Measurements from ENCODE around the gene KRT17.

KRT17 gene

DNA sequence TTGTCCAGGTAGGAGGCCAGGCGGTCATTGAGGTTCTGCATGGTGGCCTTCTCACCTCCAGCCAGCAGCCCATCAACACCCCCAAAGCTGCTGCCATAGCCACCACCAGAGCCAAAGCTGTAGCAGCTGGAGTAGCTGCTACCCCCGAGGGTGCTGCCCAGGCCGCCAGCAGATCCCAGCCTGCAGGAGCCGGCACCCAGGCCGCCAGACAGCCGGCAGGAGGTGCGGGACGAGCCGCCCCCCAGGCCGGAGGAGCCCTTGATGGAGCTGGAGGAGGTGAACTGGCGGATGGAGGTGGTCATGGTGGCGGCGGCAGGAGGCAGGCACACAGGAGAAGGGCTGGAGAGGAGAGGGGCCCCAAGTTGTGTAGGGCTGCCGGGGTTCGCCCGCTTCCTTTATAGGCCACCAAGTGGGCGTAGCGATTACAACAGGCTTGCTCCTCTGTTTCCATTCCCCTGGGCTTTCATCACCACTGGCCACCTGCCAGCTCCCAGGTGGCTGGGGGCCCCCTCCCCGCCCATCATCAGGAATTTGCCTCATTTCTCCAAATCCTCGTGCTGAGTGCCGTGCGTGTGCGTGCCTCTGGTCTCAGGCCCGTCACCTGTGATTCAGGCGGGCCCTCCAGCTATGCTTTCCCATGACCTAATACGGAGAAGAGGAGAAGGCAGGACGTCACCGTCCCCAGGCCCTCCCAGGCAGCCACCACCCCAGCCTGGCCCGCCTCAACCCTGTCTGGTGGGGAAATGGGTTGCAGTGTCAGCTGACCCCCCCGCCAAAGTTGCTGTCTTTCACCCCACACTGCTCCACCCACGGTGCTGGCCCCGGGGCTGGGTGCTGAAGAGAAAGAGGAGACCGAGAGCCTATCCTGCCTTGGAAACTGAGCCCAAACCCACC, at the start of gene KRT17:
Gene KRT17 (minus strand): TSS at position 368 of the 894 bp plus-strand sequence. CDS start 66 bp downstream, at position 302.
- no peak for DNase-seq

DNA sequence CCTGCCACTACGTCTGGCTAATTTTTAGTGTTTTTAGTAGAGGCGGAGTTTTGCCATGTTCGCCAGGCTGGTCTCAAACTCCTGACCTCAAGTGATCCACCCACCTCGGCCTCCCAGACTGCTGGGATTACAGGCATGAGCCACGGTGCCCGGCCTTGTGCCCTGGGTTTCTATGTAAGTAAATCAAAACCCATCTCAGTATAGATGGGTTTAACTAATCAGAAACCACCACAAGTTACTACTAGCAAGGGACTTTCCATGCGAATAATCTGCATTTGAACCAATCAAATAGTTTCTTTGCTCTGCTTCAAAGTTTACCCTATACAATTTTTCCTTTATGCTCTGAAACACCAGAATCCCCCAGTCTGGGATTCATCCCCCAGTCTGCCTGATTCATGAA, 47.8 kb upstream of the KRT17 start:
- no peak for DNase-seq

DNA sequence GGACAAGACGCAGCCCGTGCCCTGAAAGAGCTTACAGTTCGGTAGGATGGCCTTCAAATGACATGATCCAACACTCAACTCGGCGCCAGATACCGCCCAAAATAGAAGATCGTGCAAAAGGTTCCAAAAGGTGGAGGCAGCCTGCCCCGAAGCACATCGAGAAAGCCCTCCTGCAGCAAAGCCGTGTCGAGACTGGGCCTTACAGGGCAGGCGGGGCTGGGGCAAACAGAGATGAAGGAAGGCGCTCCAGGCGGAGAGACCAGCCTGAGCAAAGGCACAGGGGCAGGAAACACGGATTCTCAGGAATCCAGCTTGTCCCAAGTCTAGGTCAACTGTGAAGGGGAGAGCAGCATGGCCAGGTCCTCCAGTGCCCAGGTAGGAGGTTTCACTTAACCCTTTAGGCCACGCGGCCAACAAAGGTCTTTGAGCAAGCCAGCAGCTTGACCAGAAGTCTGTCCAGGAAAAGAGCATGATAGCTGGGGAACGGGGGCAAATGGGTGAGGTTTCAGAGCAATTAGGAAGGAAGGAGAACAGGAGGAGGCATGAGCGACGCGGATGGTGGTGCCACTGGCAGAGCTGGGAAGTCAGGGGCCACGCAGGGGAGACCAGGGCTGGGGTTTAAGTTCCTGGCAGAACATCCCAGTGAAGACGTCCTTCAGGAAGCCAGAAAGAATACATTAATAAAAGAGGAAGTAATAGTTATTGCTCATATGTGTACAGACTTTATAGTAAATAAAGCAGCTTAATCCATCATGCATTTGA, 43.1 kb upstream of the KRT17 start:
- peak; percentile 52 to 61 for DNase-seq

DNA sequence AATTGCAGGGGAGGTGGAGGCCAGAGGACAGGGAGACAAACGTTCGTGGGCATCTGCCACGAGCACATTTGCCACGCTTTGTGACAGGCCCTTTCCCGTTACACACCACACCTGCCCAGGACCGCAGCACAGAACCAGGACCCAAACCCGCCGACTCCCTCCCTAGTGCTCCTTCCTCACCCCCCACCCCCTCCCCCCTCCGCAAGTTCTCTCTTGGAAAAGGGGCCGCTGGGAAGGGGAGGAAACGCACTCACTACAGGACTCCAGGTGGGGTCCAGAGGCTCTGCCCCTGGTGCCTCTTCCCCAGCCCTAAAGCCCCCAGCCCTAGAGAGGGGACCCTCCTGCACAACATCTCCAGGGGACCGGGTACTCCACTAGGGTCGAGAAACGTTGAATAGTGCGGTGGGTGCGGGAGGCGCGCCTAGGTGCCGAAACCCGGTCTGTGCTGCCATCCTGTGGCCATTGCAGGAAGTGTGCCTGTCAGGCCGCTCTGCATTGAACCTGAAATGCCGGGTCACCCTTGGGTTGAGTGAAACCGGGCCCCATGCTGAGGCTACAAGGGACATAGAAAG, 42.4 kb upstream of the KRT17 start:
- DNase-seq, result peak; percentile 66 to 82

DNA sequence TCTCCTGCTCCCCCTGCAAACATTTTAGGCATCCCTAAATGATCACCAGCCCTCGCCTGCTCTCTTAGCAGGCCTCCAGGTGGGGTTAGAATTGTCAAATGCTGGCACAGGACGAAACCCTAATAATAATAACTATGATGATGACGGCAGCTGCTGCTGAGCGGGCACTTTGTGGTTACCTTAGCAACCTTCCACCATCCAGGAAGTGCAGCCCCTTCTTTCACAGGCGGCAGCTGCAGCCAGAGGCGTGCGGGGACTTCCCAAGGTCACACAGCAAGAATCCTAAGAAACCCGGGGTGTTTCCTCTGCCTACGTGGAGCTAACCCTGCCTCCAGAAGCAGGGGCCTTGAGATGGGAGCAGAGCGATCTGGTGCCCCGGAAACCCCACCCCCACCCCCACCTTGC, 41.9 kb upstream of the KRT17 start:
- DNase-seq, result peak; percentile 46 to 48

DNA sequence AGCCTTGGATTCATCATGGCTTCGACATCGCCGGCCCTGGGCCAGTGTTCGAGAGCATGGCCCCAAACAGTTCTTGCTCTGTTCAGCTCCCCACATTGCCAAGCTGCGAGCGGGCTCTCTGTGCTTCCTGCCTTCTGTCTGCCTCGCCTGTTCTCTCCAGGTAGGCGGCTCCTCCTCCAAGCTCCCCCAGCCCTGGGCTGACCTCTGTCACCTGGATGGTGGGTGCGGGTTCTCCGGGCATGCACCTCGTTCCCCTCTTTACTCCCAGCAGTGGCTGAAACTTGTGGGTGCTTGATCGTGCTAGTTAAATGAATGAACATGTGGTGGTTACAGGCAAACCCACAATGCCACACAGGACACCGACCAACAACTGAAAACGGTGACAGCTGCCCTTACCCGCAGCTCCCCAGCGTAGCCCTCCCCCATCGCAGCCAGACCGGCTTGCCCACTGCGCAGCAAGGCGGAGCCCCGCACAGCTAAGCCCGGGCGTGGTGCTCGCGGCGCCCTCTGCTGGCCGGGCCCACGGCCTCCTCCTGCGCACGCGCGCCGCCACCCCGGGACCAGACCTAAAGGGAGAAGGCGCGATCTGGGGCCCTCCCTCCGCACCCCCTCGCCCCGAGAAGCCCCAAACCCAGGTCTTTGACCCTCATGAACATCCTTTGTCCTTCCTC, 41.3 kb upstream of the KRT17 start:
- DNase-seq, result peak; percentile 70 to 82

DNA sequence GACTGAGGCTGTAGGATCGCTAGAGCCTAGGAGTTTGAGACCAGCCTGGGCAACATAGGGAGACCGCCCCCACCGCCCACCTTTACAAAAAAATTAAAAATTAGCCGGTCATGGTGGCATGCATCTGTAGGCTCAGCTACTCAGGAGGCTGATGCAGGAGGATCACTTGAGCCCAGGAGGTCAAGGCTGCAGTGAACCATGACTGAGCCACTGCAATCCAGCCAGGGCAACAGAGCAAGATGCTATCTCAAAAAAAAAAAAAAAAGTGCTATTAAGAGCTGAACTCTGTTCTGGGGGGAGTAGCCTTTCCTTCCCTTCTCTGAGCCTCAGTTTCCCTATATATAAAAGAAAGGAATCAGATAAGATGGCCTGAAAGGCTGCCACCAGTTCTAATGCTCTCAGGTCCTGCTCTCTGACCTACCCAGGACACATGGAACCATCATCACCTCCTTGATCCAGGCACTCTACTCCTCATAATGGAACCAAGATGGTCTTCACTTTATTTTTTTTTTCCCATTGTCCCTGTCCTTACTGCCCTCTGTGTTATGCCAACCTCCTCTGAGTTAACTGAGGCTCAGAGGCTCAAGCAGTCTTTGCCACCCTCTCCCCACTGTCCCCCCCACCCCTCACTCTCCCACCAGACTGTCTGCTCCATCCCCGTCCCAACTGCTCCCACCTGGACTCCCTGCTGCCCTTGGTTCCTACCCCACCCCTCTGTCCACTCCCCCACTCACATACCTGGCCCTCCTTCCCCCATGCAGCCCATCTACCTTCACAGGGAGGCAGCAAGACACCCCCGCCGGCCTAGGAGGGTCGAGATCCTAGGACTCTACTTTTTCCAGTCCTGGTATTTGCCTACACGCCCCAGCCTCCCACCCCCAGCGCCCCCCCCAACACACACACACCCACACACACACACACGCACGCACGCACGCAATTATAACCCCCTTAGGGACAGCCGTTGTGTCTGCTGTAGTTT, 40.5 kb upstream of the KRT17 start:
- no peak for DNase-seq

DNA sequence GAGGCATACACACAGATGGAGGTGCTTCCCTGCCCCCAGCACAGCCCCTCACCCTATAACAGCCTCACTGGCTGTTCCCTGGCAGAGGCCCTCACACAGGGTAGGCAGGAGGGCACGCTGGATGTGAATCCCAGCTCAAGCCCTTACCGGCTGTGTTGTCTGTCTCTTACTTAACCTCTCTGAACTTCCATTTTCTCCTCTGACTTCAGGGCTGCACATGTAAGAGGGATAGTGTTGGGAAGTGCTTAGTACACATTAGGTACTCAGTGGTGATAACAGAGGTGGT, 39.7 kb upstream of the KRT17 start:
- DNase-seq, result no peak

DNA sequence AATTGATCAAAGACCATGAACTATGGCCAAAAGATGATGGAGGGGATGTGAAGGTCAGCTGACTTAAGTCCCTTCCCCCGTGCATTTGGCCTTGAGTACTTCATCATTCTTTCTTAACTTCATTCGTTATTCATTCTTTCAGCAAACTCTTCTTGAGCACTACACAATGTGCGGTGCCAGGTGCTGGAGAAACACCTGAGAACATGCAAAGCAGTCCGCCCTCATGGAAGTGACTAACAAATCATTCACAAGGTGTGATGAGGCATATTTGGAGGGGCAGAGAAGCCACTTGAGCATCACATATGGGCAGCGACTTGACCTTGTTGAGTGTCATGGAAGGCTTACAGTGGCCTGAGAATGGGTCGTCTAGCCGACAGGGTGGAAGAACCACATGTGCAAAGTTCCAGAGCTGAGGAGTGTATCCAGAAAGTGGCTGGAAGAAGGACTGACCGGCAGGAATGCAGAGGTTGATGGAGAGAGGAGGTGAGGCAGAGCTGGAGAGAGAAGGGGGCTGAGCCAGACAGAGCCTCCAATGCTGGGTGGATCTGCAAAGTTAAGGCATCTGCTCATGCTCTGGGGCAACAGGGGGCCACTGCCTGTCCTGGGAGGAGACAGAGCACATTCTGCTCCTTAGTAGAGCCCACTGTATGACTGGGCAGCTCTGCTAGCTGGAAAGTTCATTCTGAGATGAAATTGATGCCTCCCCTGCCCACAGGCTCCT, 39.2 kb upstream of the KRT17 start:
- DNase-seq, result no peak

DNA sequence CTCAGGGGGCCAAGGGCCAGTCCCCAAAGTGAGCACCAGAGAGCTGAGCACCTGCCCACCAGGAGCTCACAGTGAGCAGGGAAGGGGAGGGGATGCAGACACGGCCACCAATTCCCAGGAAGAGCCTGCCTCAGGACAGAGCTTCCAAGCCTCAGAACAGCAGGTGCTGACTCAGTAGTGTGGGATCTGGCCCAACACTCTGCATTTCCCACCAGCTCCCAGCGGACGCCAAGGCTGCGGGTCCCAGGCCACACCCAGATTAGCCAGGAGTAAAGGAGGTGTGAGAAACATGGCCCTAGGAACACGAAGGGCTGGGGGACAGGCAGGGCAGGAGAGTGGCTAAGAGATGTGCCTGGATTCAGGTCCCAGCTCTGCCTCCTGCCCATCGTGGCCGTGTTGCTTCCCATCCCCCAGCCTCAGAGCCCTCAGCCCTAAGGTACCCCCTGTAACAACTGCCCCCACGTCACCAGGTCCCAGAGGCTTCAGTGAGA, 35.9 kb upstream of the KRT17 start:
- DNase-seq, result no peak

DNA sequence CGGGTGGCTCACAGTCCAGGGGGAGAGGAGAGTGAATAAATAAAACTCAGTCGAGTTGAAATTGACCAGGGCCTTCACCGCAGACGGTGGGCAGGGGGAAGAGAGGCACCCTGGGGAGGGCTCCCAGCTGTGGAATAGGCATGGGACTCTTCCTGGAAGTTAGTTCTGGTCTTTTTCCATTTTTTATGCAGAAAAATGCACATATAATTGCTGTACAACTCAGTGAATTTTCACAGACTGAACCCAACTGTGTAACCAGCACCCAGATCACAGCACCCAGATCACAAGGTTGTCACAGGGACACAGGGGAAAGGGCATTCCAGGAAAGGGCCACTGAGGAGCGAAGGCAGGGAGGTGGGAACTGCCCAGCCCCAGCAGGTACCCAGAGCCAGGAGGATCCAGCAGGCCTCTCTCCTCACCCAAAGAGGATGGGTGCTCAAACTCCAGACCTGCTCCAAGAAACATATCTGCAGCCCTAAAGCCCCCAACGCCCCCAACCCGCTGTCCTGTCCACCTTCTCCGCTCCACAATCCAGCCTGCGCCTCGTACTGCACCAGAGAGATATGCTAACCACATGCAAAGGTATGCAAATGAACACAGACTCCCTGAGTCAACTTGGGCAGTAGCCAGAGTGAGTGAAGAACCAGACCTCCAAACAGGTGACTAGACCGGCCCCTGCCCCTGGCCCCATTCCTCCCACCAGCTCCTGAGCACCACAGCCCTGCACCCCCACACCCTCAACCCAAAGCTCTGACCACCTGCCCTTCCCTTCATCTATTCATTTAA, 35.2 kb upstream of the KRT17 start:
- DNase-seq, result no peak

DNA sequence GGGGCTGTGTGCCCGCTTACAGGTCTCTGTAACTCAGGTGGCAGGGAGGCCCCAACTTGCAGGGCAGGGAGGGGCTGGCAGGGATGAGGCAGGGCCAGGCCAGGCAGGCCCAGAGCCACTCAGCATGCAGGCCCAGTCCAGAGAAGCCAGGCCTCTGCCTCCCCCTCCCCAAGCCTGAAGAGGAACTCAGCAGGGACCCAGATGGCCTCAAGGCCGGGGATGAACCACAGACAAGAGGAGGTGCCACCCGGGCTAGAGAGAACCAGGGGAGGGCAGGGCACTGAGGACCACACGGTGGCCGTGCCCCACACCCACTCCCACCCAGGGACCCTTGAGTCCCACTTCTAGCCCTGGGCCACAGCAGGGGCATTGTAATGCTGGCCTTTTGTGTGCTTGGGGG, 34.5 kb upstream of the KRT17 start:
- no peak for DNase-seq

DNA sequence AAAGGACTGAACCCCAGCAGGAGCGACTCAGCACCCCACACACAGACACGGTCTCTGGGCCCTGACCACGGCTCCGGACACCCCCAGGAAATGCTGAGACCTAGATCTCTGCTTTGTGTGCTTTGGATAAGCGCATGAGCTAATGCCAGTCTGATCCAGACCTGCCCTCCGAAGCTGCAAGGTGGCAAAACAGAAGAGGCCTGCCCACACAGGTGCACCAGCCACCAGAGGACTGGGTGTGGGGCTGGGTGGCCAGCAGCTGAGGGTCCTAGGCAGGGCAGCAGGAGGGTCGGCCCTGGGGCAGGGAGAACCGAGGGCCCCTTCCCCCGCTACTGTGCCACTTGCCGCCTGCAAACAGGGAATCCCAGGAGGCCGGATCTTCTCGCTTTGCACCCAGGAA, 33.6 kb upstream of the KRT17 start:
- DNase-seq, result no peak

DNA sequence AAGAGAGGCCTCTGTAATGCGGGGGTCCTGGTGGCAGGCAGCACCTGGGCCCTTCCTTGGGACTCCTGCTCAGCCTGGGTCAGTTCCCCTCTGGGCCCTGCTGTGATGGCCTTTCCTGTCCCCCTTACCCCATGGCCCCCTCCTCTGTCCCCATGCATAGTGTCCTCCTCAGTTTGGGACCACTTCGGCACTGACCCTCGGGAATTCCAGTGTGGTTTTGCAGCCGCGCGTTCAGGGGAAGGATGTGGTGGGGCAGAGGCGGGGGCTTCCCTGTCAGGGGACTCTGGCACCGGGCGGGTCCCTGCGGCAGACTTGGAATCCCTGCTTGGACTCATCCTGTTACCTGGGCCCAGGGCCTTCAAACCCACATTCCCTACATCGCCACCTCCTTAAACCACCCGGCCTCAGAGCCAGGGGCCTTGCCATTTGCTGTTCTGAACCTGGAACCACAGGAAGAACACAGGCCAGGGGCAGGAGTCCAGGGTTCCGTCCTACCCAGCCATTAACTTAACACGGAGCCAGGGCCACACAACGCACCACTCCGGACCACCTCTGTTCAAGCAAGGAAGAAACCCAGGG, 32.9 kb upstream of the KRT17 start:
- no peak for DNase-seq

DNA sequence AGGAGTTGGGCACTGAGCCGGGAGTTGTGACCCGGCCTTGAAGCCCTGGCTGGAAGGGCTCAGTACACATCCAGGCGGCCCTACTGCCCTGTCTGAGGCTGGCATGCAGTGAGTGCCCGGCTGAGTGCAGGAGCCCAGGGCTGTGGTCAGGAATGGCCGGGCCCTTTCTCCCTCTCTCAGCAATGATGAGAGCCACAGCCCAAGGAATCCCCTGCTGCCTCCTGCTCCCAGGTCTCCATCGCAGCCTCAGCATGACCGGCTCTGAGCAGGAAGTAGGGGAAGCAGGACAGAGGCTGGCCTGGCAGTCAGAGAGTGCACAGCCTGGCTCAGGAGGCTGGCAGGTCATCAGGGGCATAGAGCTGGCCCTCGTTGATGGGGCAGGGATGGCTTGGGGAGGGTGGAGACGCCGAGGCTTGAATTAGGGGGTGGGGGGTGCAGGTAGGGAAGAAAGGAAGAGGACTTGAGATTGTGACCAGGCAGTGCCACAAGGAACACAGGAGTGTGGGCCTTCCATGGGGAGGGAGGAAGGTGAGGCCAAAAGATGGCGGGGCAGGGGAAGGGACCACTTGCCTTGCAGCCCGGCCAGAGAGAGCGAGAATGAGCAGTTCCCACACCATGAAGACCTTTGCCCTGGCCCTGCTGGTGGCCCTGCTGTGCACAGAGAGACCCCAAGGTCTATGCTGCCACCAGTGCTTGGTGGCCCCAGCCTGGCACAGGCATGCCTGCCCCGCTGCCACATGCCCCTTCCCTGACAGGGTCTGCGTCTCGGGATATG, 32.1 kb upstream of the KRT17 start:
- no peak for DNase-seq

DNA sequence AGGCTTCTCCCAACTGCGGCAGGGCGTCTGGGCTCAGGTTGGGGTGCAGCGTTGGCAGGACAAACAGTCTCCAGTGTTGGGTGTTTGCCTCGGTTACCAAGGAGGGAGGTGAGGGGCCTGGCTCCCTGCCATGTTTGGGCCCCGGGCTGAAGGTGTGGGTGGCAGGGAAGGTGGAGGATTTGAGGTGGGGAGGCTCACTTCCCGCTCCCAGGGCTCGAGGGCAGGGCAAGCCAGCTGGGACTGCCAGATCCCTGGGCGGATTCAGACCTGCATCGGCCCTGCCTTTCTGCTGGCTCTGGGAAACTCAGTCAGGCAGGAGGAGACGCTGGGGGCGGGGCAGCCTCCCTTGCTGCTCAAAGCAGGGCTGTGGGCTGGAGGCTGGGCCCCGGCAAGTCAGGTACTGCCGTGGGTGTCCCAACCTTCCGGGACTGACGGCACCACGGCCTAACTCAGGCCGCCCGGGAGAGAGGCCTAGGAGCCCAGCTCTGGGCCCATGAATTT, 31.3 kb upstream of the KRT17 start:
- DNase-seq, result no peak

DNA sequence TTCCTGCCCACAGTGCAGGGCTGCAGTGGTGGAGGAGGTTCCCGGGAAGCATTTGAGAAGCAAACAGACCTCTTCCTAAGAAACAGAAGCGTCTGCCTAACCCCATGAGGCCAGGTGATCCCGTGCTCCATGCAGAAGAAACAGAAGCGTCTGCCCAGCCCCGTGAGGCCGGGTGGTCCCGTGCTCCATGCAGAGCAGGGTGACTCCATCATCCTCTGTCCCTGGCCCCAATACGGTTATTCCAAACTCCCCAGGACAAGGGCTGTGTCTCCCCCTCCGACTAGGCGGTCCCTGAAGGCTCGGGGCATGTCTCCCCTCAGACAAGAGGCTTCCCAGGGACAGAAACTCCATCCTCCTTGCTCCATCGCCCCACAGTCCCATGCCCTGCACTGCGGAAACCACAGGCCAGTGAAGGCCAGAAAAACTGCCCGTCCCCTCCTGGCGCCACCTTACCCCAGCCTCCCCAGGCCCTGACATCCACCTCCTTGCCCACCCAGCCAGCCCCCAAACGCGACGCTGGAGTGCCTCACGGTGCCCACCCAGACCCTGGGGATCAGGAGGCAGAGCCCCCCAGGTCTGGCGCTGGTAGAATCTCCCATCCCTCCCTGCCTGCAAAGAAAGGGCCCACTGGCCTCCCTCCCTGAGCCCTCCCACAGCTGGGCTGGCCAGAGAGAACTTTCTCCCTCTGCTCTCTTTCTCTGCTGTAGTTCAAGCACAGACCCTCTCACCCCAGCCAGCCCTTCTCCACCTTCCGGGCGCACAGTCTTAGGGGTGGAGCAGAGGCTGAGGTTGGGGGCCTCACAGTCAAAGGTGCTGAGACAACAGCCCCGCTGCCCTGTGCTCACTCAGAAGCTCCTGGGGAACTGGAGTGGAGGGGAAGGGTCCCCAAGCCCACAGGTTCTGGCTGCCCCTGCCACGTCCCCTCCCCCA, 30.6 kb upstream of the KRT17 start:
- no peak for DNase-seq
